CD4-positive, CD25-positive, alpha-beta regulatory T cell (primary cell): ENCODE results near the gene PIK3R2. TPM values are rescaled to one million over a fixed set of nuclear protein-coding genes. Genes with fewer than 3 reads are reported as not detected.

Experiments
- ATAC-seq, 2 donors: fragments of 150-1000 bp; cut with Tn5 transposase; one replicate each; pipeline ENCODE4 v1.10.0; 2021; ENCODE audit warnings: low read depth in 2 of 2, moderate number of reproducible peaks in 2 of 2, moderate library complexity in 1 of 2
- DNase-seq, 3 donors: peaks; one replicate each; pipeline versions ENCODE4 v3.0.0 to v3.0.0-alpha.2; 2012 to 2022; ENCODE audit warnings: mixed read lengths in 1 of 3
- H3K27ac ChIP-seq: one replicate; pipeline ENCODE4 v1.7.0; 2013; ENCODE audit warnings: mild to moderate bottlenecking, low read length; ENCODE audit not compliant: insufficient read depth, poor library complexity, severe bottlenecking
- H3K27me3 ChIP-seq: one replicate; pipeline ENCODE4 v1.7.0; 2013; ENCODE audit warnings: low read length; ENCODE audit not compliant: control insufficient read depth, insufficient read depth
- H3K36me3 ChIP-seq: one replicate; pipeline ENCODE4 v1.7.0; 2013; ENCODE audit warnings: mild to moderate bottlenecking, low read length, moderate library complexity; ENCODE audit not compliant: control insufficient read depth, insufficient read depth
- H3K4me1 ChIP-seq: 2 replicates; pipeline ENCODE4 v1.7.0; 2013; ENCODE audit warnings: mild to moderate bottlenecking, low read length; ENCODE audit not compliant: insufficient read depth, control insufficient read depth, poor library complexity, severe bottlenecking
- H3K4me3 ChIP-seq: one replicate; pipeline ENCODE4 v1.7.0; 2013; ENCODE audit warnings: low read depth, mild to moderate bottlenecking, low read length, moderate library complexity
- H3K9me3 ChIP-seq, 2 experiments: 1 replicate in 1 of 2; 2 replicates in 1 of 2; pipeline ENCODE4 v1.7.0; 2013; ENCODE audit warnings: low read length in 2 of 2, mild to moderate bottlenecking in 1 of 2, moderate library complexity in 1 of 2; ENCODE audit not compliant: control insufficient read depth in 2 of 2
- H3K27ac Mint-ChIP-seq, 3 donors: one replicate each; pipeline ENCODE4 v1.8.0; 2020 to 2022; ENCODE audit warnings: mild to moderate bottlenecking in 3 of 3, mixed read lengths in 3 of 3, moderate library complexity in 2 of 3
- H3K27me3 Mint-ChIP-seq: one replicate; pipeline ENCODE4 v1.8.0; 2022; ENCODE audit warnings: mild to moderate bottlenecking, mixed read lengths
- H3K36me3 Mint-ChIP-seq: one replicate; pipeline ENCODE4 v1.8.0; 2020; ENCODE audit warnings: mixed read lengths
- H3K4me1 Mint-ChIP-seq, 4 donors: one replicate each; pipeline ENCODE4 v1.8.0; 2020 to 2022; ENCODE audit warnings: mixed read lengths in 4 of 4, mild to moderate bottlenecking in 1 of 4
- H3K4me3 Mint-ChIP-seq, 4 donors: one replicate each; pipeline ENCODE4 v1.8.0; 2020 to 2022; ENCODE audit warnings: mild to moderate bottlenecking in 4 of 4, mixed read lengths in 4 of 4, moderate library complexity in 3 of 4
- H3K9me3 Mint-ChIP-seq, 7 donors: one replicate each; pipeline ENCODE4 v1.8.0; 2020 to 2022; ENCODE audit warnings: mixed read lengths in 7 of 7, mild to moderate bottlenecking in 3 of 7, moderate library complexity in 2 of 7
- polyA plus RNA-seq, 4 donors: library from polyadenylated mRNA; unstranded; fragments of 300-500 nt; fragmentation: Illumina TruSeq; gene quantifications; one replicate each; pipeline ENCODE4 v1.2.3, GENCODE V29; 2021
- total RNA-seq: library from RNA; stranded (reverse); gene quantifications from one replicate; pipeline ENCODE4 v1.2.3, GENCODE V29; 2022

The PIK3R2 gene
- total and polyA plus RNA-seq, 5 donors from 2014 or later, result 0.42 to 9.4 (median 3.2) TPM

GRCh38 chr19:18196511-18196845 is 43.5 kb downstream of the PIK3R2 start:
- Histone ChIP-seq H3K9me3 (no peaks in the 10 kb centered on the region), H3K27ac (no peak overlapping the region), H3K36me3 (peaks cover 3% of the 10 kb centered on the region), H3K27me3 (no peaks in the 10 kb centered on the region), H3K4me3 (no peak overlapping the region), H3K4me1 (peaks cover 24% of the 10 kb centered on the region)
- DNase-seq (no peak), ATAC-seq (no peak)
- Mint-ChIP-seq H3K36me3 (peaks cover 14% of the 10 kb centered on the region), H3K27me3 (no peaks in the 10 kb centered on the region), H3K9me3 (no peaks in the 10 kb centered on the region), H3K4me1 (peaks cover 4 to 31% (median 10%) of the 10 kb centered on the region in 4 donors), H3K27ac (peak overlapping the region in 1 of 3 donors; percentile 55), H3K4me3 (peak overlapping the region in 3 of 4 donors; percentile 56 to 72 (median 66))

- H3K4me3 Mint-ChIP-seq, result peak overlapping the region in 1 of 4 donors; percentile 76
- peaks cover 0 to 30% (median 8%) of the 10 kb centered on the region in 4 donors for H3K4me1 Mint-ChIP-seq
- no peaks in the 10 kb centered on the region for H3K27me3 Mint-ChIP-seq
- H3K27ac ChIP-seq, result no peak overlapping the region
- peaks cover 20% of the 10 kb centered on the region for H3K4me1 ChIP-seq
- no peaks in the 10 kb centered on the region for H3K9me3 ChIP-seq
- peaks cover 3% of the 10 kb centered on the region for H3K36me3 ChIP-seq
- H3K27ac Mint-ChIP-seq, result no peak overlapping the region
- no peaks in the 10 kb centered on the region for H3K9me3 Mint-ChIP-seq
- no peak for DNase-seq
- no peak for ATAC-seq
- peaks cover 14% of the 10 kb centered on the region for H3K36me3 Mint-ChIP-seq
- no peaks in the 10 kb centered on the region for H3K27me3 ChIP-seq
- no peak overlapping the region for H3K4me3 ChIP-seq
Measured at GRCh38 chr19:18197306-18197705, 44.3 kb downstream of the PIK3R2 start.

GRCh38 chr19:18197941-18198340 is 45.0 kb downstream of the PIK3R2 start:
- Histone ChIP-seq H3K27me3 (no peaks in the 10 kb centered on the region), H3K4me3 (no peak overlapping the region), H3K27ac (no peak overlapping the region), H3K36me3 (peaks cover 3% of the 10 kb centered on the region), H3K4me1 (peaks cover 21% of the 10 kb centered on the region), H3K9me3 (no peaks in the 10 kb centered on the region)
- ATAC-seq (no peak), DNase-seq (no peak)
- Mint-ChIP-seq H3K4me3 (peak overlapping the region in 3 of 4 donors; percentile 54 to 76 (median 63)), H3K4me1 (peaks cover 0 to 32% (median 9%) of the 10 kb centered on the region in 4 donors), H3K27me3 (no peaks in the 10 kb centered on the region), H3K36me3 (peaks cover 14% of the 10 kb centered on the region), H3K9me3 (no peaks in the 10 kb centered on the region), H3K27ac (peak overlapping the region in 1 of 3 donors; percentile 65)

- Histone ChIP-seq H3K27ac (no peak overlapping the region), H3K4me1 (peaks cover 24% of the 10 kb centered on the region), H3K27me3 (no peaks in the 10 kb centered on the region), H3K9me3 (no peaks in the 10 kb centered on the region), H3K4me3 (no peak overlapping the region), H3K36me3 (peaks cover 3% of the 10 kb centered on the region)
- Mint-ChIP-seq H3K27me3 (no peaks in the 10 kb centered on the region), H3K27ac (peak overlapping the region in 1 of 3 donors; percentile 65), H3K4me1 (peaks cover 0 to 34% (median 11%) of the 10 kb centered on the region in 4 donors), H3K4me3 (peak overlapping the region in 2 of 4 donors; percentile 54 to 76), H3K36me3 (peaks cover 14% of the 10 kb centered on the region), H3K9me3 (no peaks in the 10 kb centered on the region)
- ATAC-seq, result no peak
- no peak for DNase-seq
Measured at GRCh38 chr19:18198374-18198773, 45.4 kb downstream of the PIK3R2 start.

- Mint-ChIP-seq H3K36me3 (peaks cover 8% of the 10 kb centered on the region), H3K4me3 (peak overlapping the region; percentile 59 to 95 (median 82)), H3K4me1 (peaks cover 4 to 35% (median 7%) of the 10 kb centered on the region in 4 donors), H3K27me3 (no peaks in the 10 kb centered on the region), H3K9me3 (no peaks in the 10 kb centered on the region), H3K27ac (no peak overlapping the region)
- ATAC-seq (no peak), DNase-seq (no peak)
- Histone ChIP-seq H3K4me3 (no peak overlapping the region), H3K9me3 (no peaks in the 10 kb centered on the region), H3K27ac (no peak overlapping the region), H3K36me3 (peaks cover 3% of the 10 kb centered on the region), H3K4me1 (peaks cover 24% of the 10 kb centered on the region), H3K27me3 (no peaks in the 10 kb centered on the region)
Measured at GRCh38 chr19:18202397-18202777, 49.4 kb downstream of the PIK3R2 start.

GRCh38 chr19:18202778-18203407 is 49.9 kb downstream of the PIK3R2 start:
- H3K27me3 Mint-ChIP-seq, result peaks cover 2% of the 10 kb centered on the region
- ATAC-seq (no peak), DNase-seq (peak in 1 of 3 donors; percentile 34)
- H3K9me3 Mint-ChIP-seq, result no peaks in the 10 kb centered on the region
- peak overlapping the region; percentile 75 for H3K27ac ChIP-seq
- peaks cover 4 to 35% (median 7%) of the 10 kb centered on the region in 4 donors for H3K4me1 Mint-ChIP-seq
- H3K36me3 ChIP-seq, result no peaks in the 10 kb centered on the region
- peak overlapping the region in 2 of 3 donors; percentile 94 to 97 for H3K27ac Mint-ChIP-seq
- peak overlapping the region; percentile 66 for H3K4me3 ChIP-seq
- peaks cover 24% of the 10 kb centered on the region for H3K4me1 ChIP-seq
- H3K9me3 ChIP-seq, result no peaks in the 10 kb centered on the region
- peaks cover 8% of the 10 kb centered on the region for H3K36me3 Mint-ChIP-seq
- no peaks in the 10 kb centered on the region for H3K27me3 ChIP-seq
- H3K4me3 Mint-ChIP-seq, result peak overlapping the region; percentile 94 to 97 (median 94)

GRCh38 chr19:18203408-18203862 is 50.5 kb downstream of the PIK3R2 start:
- peak overlapping the region; percentile 75 for H3K27ac ChIP-seq
- H3K4me3 ChIP-seq, result peak overlapping the region; percentile 66
- Mint-ChIP-seq H3K27me3 (peaks cover 6% of the 10 kb centered on the region), H3K4me3 (peak overlapping the region; percentile 94 to 97 (median 94)), H3K36me3 (peaks cover 3% of the 10 kb centered on the region), H3K4me1 (peaks cover 4 to 35% (median 7%) of the 10 kb centered on the region in 4 donors), H3K9me3 (no peaks in the 10 kb centered on the region), H3K27ac (peak overlapping the region in 2 of 3 donors; percentile 94 to 97)
- no peaks in the 10 kb centered on the region for H3K36me3 ChIP-seq
- peak; percentile 9 to 10 for ATAC-seq
- no peaks in the 10 kb centered on the region for H3K27me3 ChIP-seq
- DNase-seq, result peak in 1 of 3 donors; percentile 75
- H3K9me3 ChIP-seq, result no peaks in the 10 kb centered on the region
- peaks cover 24% of the 10 kb centered on the region for H3K4me1 ChIP-seq
